ENCODE measurements around the gene CDH10. TPM values are rescaled to one million over a fixed set of nuclear protein-coding genes. Genes with fewer than 3 reads are reported as not detected.

Gene CDH10
- total RNA-seq, 1 donor from 2014 or later = not detected

DNA sequence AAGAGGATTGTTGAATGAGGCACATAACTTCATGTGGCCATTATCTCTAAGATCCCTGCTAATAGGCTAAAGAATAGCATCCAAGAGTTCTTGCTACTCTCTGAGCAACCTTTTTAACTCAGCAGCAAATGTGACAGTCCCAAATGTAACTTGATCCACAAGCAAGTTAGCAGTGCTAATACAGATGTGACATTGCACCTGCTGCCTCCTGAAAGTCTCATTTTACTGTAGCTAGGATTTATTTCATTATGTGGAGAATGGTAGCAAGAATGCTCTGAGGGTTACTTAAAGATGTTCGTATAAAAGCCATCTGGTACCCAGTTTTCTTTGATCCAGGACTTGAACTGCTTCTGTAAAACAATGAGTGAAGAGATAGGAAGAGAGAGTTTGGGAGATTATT lies 45.8 kb downstream of the CDH10 start:
- DNase-seq (ENCODE audit: low spot score) = no peak

DNA sequence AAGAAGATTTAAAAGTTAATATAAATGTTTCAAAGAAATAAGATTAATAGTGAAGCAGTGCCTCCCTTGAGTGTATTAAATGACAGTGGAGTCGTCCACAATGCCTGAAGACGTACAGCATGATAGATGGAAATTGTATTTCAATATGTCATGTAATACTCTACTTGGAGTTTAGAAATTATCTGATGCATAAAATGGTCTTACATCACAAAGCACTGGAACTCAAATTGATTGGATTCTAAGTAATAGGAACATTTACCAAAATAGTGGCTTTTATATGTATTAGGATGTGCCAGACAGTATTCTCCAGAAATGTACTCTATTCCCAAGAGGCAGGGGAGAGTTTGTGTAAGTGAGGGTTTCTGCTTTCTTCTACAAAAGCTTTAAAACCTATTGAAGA lies 49.4 kb downstream of the CDH10 start:
- no peak for DNase-seq (ENCODE audit: low spot score)

GRCh38 chr5:24591426-24591825 lies 53.4 kb downstream of the CDH10 start:
- no peak for DNase-seq (ENCODE audit: low spot score)

- no peak for DNase-seq (ENCODE audit: low spot score)
Measured at GRCh38 chr5:24589566-24589965, 55.2 kb downstream of the CDH10 start.

DNA sequence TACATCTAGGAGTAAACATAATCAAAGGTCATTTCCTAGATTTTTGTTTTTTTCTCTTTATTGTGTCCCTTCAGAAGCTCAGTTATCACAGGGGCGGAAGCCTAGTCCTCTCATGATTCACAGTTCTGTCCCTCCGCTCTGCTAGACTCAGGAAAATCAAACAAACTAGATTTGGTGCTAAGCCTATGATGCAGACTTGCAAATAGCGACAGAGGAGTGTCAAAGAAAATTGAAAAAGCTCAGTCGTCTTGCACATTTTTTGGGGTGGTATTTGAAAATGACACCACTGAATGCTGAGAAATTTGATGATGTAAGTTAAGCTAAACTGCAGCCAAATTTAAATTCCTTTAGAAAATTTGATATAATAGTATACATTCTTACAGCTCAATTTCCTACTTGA lies 59.0 kb downstream of the CDH10 start:
- DNase-seq (ENCODE audit: low spot score) = no peak

DNA sequence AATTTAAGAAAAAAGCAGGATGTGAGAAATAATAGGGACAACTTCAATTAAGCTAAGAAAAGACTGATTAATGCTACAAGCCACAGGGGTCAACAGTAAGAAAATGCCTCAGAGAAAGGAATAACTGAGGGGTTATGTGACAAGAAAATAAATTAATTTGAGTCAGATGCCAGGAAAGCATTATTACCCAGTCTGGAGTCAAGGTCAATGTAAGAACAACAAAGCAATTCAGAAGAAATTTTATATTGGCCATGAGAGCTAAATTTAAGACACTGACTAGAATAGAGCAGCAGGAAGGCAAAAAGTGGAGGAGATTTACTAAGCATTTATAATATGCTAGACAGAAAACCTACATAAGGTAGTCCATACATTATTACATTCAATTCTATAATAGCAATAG lies 73.5 kb downstream of the CDH10 start:
- no peak for DNase-seq (ENCODE audit: low spot score)

DNA sequence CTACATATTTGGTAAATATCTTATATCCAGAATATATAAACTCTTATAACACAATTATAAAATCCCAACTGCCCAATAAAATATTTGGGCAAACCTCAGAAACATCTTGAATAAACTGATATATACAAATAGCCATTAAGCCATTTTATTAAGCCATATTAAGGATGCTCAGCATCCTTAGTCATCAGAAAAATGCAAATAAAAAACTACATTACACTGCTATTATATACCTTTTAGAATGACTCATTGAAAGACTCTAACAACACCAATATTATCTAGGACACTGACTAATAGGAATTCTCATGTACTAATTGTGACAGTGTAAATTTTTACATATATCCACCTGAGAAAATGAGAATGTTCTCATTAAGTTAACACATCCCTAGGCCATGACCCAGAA lies 77.8 kb downstream of the CDH10 start:
- DNase-seq (ENCODE audit: low spot score) = no peak

- no peak for DNase-seq (ENCODE audit: low spot score)
Measured at GRCh38 chr5:24555229-24555628, 89.5 kb downstream of the CDH10 start.

GRCh38 chr5:24547132-24547531 lies 97.6 kb downstream of the CDH10 start:
- no peak for DNase-seq (ENCODE audit: low spot score)

DNA sequence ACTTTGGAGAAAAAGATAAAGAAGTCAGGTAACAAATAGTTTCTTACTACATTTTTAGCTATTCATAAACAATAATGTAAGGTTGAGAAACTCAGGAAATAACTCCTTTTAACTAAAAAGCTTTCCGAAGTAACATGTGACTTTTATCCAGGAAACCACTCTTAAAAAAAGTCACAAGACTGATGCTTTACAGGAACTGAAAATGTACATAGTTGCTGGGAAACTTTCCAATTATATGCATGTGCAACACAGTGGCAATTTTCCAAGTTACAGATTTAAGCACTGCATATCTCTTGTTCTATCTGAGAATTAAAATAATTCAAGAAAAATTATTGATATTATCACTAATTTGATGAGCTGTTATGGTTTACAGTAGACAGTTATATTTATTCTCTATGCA lies 105.2 kb downstream of the CDH10 start:
- DNase-seq (ENCODE audit: low spot score) = no peak

GRCh38 chr5:24538346-24538745 lies 106.4 kb downstream of the CDH10 start:
- DNase-seq (ENCODE audit: low spot score) = no peak

DNA sequence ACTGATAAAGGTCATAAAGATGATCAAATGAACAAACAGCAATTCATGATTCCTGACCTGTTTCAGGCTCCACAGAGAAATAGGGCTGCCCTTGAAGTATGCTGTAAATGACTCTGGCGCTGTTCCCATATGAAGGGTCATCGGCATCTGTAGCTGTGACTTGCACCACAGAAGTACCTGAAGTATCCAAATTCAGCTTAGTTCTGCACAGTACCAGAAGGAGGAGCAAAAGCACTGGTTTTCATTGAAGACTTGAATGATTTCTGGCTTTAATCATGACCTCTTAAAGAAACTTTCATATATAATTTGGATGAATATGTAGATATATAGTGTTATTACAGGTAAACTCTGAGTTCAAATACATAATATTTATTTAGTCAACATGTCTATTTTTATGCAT lies 109.1 kb downstream of the CDH10 start:
- no peak for DNase-seq (ENCODE audit: low spot score)

DNA sequence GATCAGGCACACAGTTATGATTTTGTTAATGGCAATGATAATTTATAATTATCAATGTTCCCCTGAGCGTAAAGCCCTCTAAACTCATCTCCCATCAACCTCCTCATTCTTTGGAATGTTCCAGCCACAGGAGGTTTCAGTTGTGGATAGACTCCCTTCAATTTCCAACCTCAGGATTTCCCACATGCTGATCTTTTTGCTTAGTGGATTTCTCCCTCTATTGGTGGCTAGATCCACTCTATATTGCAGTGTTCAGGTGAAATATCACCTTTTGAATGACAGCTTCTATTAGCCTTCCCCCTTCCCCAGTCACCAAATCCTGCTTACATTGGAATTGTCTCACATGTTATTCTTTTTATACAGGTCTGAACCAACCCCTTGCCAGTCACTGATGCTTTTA lies 113.9 kb downstream of the CDH10 start:
- DNase-seq (ENCODE audit: low spot score) = no peak

GRCh38 chr5:24525414-24525813 lies 119.4 kb downstream of the CDH10 start:
- DNase-seq (ENCODE audit: low spot score) = no peak

DNA sequence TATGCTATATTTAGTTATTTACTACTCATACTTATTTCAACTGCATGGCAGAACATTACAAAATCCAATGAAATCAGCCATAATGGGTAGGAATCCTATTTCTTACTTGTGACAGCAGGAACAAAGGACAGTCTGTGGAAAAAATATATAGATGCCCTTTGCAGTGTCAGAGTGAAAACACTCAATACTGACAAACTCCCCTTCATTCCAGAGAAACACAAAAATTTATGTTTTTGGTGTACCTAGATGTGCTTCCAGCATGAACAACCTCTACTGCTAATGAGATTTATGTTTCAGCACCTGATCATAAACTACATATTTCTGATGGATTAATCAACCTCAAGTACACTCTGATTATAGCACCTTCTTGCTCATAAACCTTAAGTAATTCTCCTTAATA lies 132.4 kb downstream of the CDH10 start:
- no peak for DNase-seq (ENCODE audit: low spot score)

DNA sequence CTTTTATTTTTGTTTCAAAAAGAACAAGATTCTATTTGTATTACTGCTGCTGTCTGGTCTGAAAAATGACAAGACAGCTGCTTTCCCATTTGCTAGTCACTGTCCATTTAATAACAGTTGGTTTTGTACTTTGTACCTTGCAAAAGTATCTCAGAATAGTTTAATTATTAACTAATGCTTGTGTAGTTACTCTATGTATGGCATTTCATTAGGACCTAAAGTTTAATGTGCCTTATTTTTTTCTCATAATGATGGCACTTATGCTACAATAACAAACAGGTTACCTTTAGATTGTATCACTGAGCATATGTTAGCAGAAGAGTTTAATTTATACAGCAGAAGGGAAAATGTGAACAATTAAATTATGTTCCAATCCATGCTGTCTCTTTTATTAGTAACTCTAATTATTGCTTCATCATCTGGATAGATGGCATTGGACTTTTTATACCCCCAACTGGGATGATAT lies 134.2 kb downstream of the CDH10 start:
- no peak for DNase-seq (ENCODE audit: low spot score)

DNA sequence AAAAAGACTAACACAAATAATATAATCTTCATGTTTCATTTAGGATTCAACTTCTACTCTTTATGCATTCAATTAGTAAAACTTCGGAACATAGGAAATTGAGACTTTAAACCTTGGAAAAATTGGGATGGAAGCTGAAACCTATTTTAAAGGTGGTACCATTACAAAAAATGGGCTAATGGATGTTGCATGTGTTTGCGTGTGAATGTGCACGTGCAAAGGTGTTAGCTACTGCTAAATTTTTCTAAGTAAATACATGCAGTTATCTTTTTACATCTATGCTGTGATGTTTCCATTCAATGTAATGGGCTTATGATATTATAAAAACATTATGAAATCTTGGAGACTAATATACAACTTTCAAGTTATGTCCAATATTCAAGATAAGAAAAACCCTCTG lies 134.8 kb downstream of the CDH10 start:
- DNase-seq (ENCODE audit: low spot score) = no peak

- no peak for DNase-seq (ENCODE audit: low spot score)
Measured at GRCh38 chr5:24505258-24505657, 139.5 kb downstream of the CDH10 start.

DNA sequence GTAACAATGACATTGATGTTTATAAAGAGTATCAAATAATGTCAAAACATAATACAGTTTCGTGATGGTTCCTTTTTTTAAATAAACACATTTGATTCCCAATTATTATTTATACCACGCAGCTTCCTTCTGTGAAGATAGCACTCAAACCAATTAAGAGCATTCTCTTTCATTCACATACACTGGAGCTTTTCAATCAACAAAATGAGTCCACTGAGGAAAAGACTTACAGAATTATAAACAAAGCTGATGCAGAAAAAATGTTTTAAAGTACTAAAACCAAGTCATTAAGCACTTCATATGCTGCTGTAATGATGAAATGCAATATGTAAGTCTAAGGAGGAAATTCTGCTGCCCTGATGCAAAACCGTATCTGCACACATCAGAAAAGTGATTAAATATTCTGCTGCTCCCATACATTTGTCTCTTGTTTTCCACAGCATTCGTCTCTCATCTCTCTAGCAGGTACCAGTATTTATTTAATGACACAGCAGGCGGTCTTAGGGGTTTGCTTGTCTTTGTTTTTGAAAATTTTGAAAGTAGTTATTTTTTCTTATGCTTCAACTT lies 147.1 kb downstream of the CDH10 start:
- no peak for DNase-seq (ENCODE audit: low spot score)

GRCh38 chr5:24497145-24497544 lies 147.6 kb downstream of the CDH10 start:
- no peak for DNase-seq (ENCODE audit: low spot score)

DNA sequence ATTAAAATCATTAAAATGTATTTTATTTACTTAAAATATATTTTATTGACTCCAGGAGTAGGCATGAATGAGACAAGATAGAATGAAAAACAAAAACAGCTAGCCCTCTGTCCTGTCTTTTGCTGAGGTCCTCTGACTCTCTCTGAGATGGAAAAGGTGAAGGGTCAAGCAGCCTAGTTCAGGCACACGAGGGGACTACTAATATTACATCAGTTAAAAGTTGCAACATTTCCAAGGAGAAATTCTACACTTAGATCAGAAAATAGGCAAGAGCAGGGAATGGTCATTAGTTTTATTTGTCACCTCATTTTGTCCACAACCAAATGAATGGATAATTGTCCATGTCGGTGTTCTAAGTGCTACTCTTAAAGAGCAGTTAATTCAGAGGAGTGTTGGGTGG lies 148.5 kb downstream of the CDH10 start:
- no peak for DNase-seq (ENCODE audit: low spot score)

DNA sequence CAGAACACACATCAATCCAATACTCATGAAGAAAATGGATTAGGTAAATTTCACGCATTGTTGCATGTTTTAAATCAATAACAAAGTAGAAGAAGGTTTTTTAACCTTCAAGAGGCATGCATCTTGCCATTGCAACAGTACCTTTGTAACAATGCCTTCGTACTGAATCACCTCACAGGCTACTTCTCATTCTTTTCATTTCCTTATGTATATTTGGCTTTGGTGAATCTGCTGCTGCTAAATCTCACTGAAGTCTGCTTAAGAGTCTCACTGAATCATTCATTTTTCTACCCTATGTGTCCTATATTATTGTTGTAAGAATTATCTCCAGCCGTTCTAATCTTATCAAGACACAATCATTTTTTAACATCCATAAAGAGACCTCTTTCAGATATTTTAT lies 152.5 kb downstream of the CDH10 start:
- DNase-seq (ENCODE audit: low spot score) = no peak

DNA sequence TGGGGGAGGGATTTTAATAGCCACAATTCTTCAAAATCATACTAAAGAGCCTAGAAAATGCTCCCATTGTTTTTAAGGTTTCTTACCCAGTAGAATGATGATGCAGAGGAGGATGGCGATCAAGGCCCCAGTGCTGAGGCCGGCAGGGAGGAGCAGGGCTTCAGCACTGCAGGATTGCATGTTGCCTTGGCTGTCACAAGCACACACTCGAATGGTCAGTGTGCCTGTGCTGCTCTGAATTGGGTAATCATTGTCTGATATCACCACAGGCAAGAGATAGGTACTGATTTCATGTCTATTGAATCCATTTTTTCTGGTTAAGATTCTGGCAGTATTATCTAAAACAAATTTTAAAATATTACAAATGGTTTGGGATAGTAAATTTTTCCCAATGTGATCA lies 153.3 kb downstream of the CDH10 start:
- DNase-seq (ENCODE audit: low spot score) = no peak

- no peak for DNase-seq (ENCODE audit: low spot score)
Measured at GRCh38 chr5:24487368-24488229, 157.2 kb downstream of the CDH10 start.
